Kidney epithelial cell (primary cell): Measurements from ENCODE around the gene CDC27. TPM values are rescaled to one million over a fixed set of nuclear protein-coding genes. Genes with fewer than 3 reads are reported as not detected.
"Not testable (repeated sequence)": the region's sequence is repeated elsewhere in the genome, so short reads cannot be mapped to it uniquely, and the experiment has no call there.

Source experiments
- DNase-seq: peaks from one replicate; pipeline ENCODE4 v3.0.0-alpha.2; 2010; ENCODE audit warnings: low read depth
- H3K27me3 ChIP-seq: 2 replicates; pipeline ENCODE4 v1.6.0; 2011; ENCODE audit warnings: low read length; ENCODE audit not compliant: control insufficient read depth, insufficient read depth
- H3K36me3 ChIP-seq: 2 replicates; pipeline ENCODE4 v1.5.1; 2011; ENCODE audit warnings: low read length; ENCODE audit not compliant: control insufficient read depth, insufficient read depth
- H3K4me3 ChIP-seq: 2 replicates; pipeline ENCODE4 v1.5.1; 2011; ENCODE audit warnings: low read depth, mild to moderate bottlenecking, control low read depth, low read length
- CTCF ChIP-seq: IDR thresholded peaks from 2 replicates; pipeline ENCODE4 v1.5.1; 2011; ENCODE audit warnings: mild to moderate bottlenecking, moderate library complexity, low read length, control low read depth, inconsistent platforms; ENCODE audit not compliant: insufficient read depth, poor library complexity, severe bottlenecking
- total RNA-seq: library from RNA; depleted of rRNA; stranded (reverse); fragments of >200 nt; gene quantifications from 2 replicates; pipeline ENCODE4 v1.2.3, GENCODE V29; 2015

Gene CDC27
- total RNA-seq, 1 donor from 2014 or later = 62.7 TPM

GRCh38 chr17:47145351-47145750 lies 43.7 kb downstream of the CDC27 start:
- TF ChIP-seq CTCF = no peak
- no peaks in the 10 kb centered on the region for H3K36me3 ChIP-seq

GRCh38 chr17:47135235-47135634 lies 53.9 kb downstream of the CDC27 start:
- DNase-seq = no peak
- TF ChIP-seq CTCF = no peak
- Histone ChIP-seq H3K4me3 (no peak overlapping the region), H3K27me3 (no peaks in the 10 kb centered on the region), H3K36me3 (no peaks in the 10 kb centered on the region)

More at GRCh38 chr17:47145351-47145750, 43.7 kb downstream of the CDC27 start:
- no peak for DNase-seq
- Histone ChIP-seq H3K4me3 (no peak overlapping the region), H3K27me3 (no peaks in the 10 kb centered on the region)

GRCh38 chr17:47134354-47134753 lies 54.7 kb downstream of the CDC27 start:
- not testable (repeated sequence) for H3K36me3 ChIP-seq, H3K27me3 ChIP-seq, H3K4me3 ChIP-seq, DNase-seq

- no peaks in the 10 kb centered on the region for H3K36me3 ChIP-seq
- no peak for TF ChIP-seq CTCF
- no peaks in the 10 kb centered on the region for H3K27me3 ChIP-seq
- H3K4me3 ChIP-seq = no peak overlapping the region
- no peak for DNase-seq
Measured at GRCh38 chr17:47131761-47132160, 57.3 kb downstream of the CDC27 start.

- not testable (repeated sequence) for H3K36me3 ChIP-seq, H3K4me3 ChIP-seq, H3K27me3 ChIP-seq, DNase-seq
Measured at GRCh38 chr17:47126835-47127234, 62.3 kb downstream of the CDC27 start.

- H3K36me3 ChIP-seq, H3K27me3 ChIP-seq, DNase-seq, H3K4me3 ChIP-seq: not testable (repeated sequence)
Measured at GRCh38 chr17:47123262-47123661, 65.8 kb downstream of the CDC27 start.

- Histone ChIP-seq H3K4me3 (no peak overlapping the region), H3K36me3 (peaks cover 1% of the 10 kb centered on the region), H3K27me3 (no peaks in the 10 kb centered on the region)
- no peak for DNase-seq
- no peak for TF ChIP-seq CTCF
Measured at GRCh38 chr17:47120521-47121095, 68.5 kb downstream of the CDC27 start.
